ENCODE measurements around the gene SLC44A1.

The SLC44A1 gene

DNA sequence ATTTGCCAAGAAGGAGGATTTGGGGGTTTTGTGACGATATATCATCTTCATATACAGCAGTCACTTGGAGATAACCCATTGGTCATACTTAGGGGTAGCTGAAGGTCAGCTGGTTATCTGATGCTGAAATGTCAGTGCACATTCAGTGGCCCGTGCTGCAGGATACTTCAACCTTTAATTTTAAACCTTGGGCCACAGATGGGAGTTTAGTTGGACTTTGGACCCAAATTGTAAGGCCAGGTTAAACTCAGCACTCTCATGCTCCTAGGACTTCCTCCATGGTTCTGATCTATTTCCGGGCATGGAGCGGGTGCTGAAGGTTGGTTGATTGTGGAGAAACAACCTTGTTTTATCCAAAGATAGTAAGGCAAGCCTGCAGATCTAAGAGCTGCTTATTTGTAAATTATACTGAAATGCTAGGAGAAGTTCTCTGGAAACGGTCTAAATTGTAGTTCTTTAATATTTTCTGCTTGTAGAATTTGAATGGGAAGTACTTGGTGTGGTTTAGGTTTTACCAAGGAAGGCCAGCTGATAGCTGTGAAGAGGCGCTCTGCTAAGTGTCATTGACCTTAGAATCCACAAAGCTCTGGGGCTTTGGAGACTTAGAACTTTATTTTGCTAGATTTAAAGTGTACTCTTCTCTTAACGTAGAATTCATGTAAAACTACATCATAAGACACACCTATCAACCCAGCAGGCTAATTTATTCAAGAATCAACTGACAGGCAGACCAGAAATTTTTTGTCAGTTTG, 38.6 kb downstream of the SLC44A1 start:
- TF ChIP-seq, protein P1, sequence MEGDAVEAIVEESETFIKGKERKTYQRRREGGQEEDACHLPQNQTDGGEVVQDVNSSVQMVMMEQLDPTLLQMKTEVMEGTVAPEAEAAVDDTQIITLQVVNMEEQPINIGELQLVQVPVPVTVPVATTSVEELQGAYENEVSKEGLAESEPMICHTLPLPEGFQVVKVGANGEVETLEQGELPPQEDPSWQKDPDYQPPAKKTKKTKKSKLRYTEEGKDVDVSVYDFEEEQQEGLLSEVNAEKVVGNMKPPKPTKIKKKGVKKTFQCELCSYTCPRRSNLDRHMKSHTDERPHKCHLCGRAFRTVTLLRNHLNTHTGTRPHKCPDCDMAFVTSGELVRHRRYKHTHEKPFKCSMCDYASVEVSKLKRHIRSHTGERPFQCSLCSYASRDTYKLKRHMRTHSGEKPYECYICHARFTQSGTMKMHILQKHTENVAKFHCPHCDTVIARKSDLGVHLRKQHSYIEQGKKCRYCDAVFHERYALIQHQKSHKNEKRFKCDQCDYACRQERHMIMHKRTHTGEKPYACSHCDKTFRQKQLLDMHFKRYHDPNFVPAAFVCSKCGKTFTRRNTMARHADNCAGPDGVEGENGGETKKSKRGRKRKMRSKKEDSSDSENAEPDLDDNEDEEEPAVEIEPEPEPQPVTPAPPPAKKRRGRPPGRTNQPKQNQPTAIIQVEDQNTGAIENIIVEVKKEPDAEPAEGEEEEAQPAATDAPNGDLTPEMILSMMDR (IDR thresholded peaks at IDR 0.05; ENCODE audit: low read depth, low read length), result no peak
- TF ChIP-seq POLR2A (IDR thresholded peaks at IDR 0.05; ENCODE audit: extremely low read depth, insufficient read length), result no peak
- TF ChIP-seq, protein P2, sequence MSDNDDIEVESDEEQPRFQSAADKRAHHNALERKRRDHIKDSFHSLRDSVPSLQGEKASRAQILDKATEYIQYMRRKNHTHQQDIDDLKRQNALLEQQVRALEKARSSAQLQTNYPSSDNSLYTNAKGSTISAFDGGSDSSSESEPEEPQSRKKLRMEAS (IDR thresholded peaks at IDR 0.05; ENCODE audit: low read depth, low read length), result no peak
- H3K4me3 ChIP-seq (ENCODE audit: low read depth, low read length), result no peak overlapping the region
- no peak for DNase-seq (ENCODE audit: low read depth)

DNA sequence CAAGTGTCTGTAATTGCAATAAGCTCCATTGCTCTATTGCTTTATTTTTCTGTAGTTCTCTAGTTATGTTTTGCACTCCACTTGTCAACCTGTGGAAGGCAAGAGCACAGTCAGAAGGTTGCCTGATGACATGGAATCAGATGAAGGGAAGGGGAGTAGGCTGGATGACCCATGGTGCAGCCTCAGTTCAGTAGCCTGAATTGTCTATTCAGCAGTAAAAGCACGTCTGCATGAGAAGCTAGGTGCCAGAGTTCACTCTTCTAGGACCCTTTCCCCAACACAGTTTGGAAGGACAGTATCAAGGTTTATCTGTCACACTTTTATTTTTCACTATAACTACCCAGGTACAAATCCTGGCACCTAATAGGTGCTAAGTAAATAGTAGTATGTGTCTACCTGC, 39.3 kb downstream of the SLC44A1 start:
- no peak for DNase-seq (ENCODE audit: low read depth)
- TF ChIP-seq POLR2A (IDR thresholded peaks at IDR 0.05; ENCODE audit: extremely low read depth, insufficient read length) (no peak), MYC (IDR thresholded peaks at IDR 0.05; ENCODE audit: low read depth, low read length) (no peak)
- TF ChIP-seq, protein P2 (IDR thresholded peaks at IDR 0.05; ENCODE audit: low read depth, low read length), result no peak
- TF ChIP-seq, protein P1 (IDR thresholded peaks at IDR 0.05; ENCODE audit: low read depth, low read length), result no peak
- H3K4me3 ChIP-seq (ENCODE audit: low read depth, low read length), result no peak overlapping the region

GRCh38 chr9:105284463-105284862, 40.0 kb downstream of the SLC44A1 start:
- no peak overlapping the region for H3K4me3 ChIP-seq (ENCODE audit: low read depth, low read length)
- TF ChIP-seq, protein P1 (IDR thresholded peaks at IDR 0.05; ENCODE audit: low read depth, low read length), result no peak
- no peak for TF ChIP-seq POLR2A (IDR thresholded peaks at IDR 0.05; ENCODE audit: extremely low read depth, insufficient read length)
- TF ChIP-seq, protein P2 (IDR thresholded peaks at IDR 0.05; ENCODE audit: low read depth, low read length), result no peak
- no peak for DNase-seq (ENCODE audit: low read depth)

GRCh38 chr9:105286098-105286497, 41.6 kb downstream of the SLC44A1 start:
- no peak overlapping the region for H3K4me3 ChIP-seq (ENCODE audit: low read depth, low read length)
- no peak for DNase-seq (ENCODE audit: low read depth)
- TF ChIP-seq, protein P1 (IDR thresholded peaks at IDR 0.05; ENCODE audit: low read depth, low read length), result no peak
- TF ChIP-seq MYC (IDR thresholded peaks at IDR 0.05; ENCODE audit: low read depth, low read length), result no peak
- TF ChIP-seq, protein P2 (IDR thresholded peaks at IDR 0.05; ENCODE audit: low read depth, low read length), result no peak
- no peak for TF ChIP-seq POLR2A (IDR thresholded peaks at IDR 0.05; ENCODE audit: extremely low read depth, insufficient read length)

DNA sequence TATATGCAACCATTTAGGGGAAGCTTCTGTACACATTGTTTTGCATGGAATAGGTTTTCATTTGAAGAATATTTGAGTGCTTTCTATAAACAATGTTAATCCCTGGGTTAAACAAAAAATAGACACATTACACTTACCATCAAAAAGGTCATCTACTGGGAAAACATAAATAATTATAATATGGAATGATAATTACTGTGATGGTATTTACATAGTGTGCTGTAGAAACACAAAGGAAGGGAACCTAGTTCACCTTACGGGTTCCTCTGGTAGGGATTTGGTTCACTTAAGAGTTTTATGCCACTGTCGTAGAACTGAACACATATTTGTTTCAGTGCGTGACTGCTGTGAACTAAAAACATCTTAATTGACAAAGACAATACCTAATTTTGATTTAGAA, 44.9 kb downstream of the SLC44A1 start:
- no peak for TF ChIP-seq MYC (IDR thresholded peaks at IDR 0.05; ENCODE audit: low read depth, low read length)
- TF ChIP-seq, protein P1 (IDR thresholded peaks at IDR 0.05; ENCODE audit: low read depth, low read length), result no peak
- TF ChIP-seq, protein P2 (IDR thresholded peaks at IDR 0.05; ENCODE audit: low read depth, low read length), result no peak
- no peak for TF ChIP-seq POLR2A (IDR thresholded peaks at IDR 0.05; ENCODE audit: extremely low read depth, insufficient read length)
- DNase-seq (ENCODE audit: low read depth), result no peak
- H3K4me3 ChIP-seq (ENCODE audit: low read depth, low read length), result no peak overlapping the region

Data from NB4 (cell line).